ENCODE measurements around the gene POLRMT.

DNA sequence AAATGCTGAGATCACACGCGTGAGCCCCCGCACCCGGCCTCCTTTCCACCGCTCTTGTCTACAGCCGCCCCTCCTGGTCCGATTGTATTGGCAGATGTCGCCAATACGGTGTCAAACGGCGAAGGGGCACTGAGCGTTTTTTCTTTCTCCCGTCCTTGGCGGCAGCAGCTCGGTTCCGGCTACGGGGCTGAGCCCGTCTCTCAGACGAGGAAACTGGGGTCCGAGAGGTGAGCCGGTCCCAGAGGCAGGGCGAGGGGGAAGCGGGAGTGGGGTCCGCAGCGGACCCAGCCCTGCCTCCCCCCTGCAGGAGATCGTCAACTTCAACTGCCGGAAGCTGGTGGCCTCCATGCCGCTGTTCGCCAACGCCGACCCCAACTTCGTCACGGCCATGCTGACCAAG is 20.4 kb downstream of the POLRMT start:
- TF ChIP-seq CTCF (IDR thresholded peaks at IDR 0.05) = no peak
- no peak for TF ChIP-seq POLR2A (IDR thresholded peaks at IDR 0.05)

Data from heart left ventricle (tissue), 13 donors.